HG03521 (cell line): ENCODE results near the gene SLC44A4.
"Not testable (repeated sequence)": the region's sequence is repeated elsewhere in the genome, so short reads cannot be mapped to it uniquely, and the experiment has no call there.

Source experiments
- ATAC-seq: cut with Tn5 transposase; IDR thresholded peaks from one replicate; pipeline ENCODE4 v1.9.1; 2021; ENCODE audit warnings: mild to moderate bottlenecking, moderate library complexity; ENCODE audit not compliant: unreplicated experiment

SLC44A4 gene

GRCh38 chr6:31830886-31831335 lies 47.9 kb downstream of the SLC44A4 start:
- ATAC-seq: no peak

GRCh38 chr6:31829633-31830283 lies 49.0 kb downstream of the SLC44A4 start:
- ATAC-seq: no peak

- ATAC-seq: peak; percentile 73
Measured at GRCh38 chr6:31827286-31828079, 51.3 kb downstream of the SLC44A4 start, which contains the start of gene HSPA1B. HSPA1B (plus strand) TSS chr6:31827738; CDS start chr6:31827951, 213 bp downstream.

GRCh38 chr6:31826793-31827285 lies 52.0 kb downstream of the SLC44A4 start:
- ATAC-seq: no peak

GRCh38 chr6:31825553-31825952 lies 53.2 kb downstream of the SLC44A4 start:
- no peak for ATAC-seq

GRCh38 chr6:31823592-31824196 lies 55.1 kb downstream of the SLC44A4 start:
- not testable (repeated sequence) for ATAC-seq

GRCh38 chr6:31822036-31822821 lies 56.6 kb downstream of the SLC44A4 start:
- ATAC-seq: peak; percentile 33

- peak; percentile 38 for ATAC-seq
Measured at GRCh38 chr6:31821301-31822035, 57.3 kb downstream of the SLC44A4 start.

GRCh38 chr6:31820399-31820798 lies 58.4 kb downstream of the SLC44A4 start:
- ATAC-seq: not testable (repeated sequence)

GRCh38 chr6:31819871-31820299 lies 58.9 kb downstream of the SLC44A4 start:
- ATAC-seq: no peak

GRCh38 chr6:31817929-31818511 lies 60.8 kb downstream of the SLC44A4 start:
- not testable (repeated sequence) for ATAC-seq

GRCh38 chr6:31817133-31817928 lies 61.5 kb downstream of the SLC44A4 start:
- ATAC-seq: not testable (repeated sequence)

GRCh38 chr6:31815025-31815838 lies 63.6 kb downstream of the SLC44A4 start, which contains the start of the genes HSPA1A and HSPA1L:
HSPA1A (plus strand) TSS chr6:31815543; CDS start chr6:31815757, 214 bp downstream.
HSPA1L (minus strand) TSS chr6:31815283; CDS start chr6:31811972, 3,311 bp downstream.
- peak; percentile 36 for ATAC-seq

- ATAC-seq: no peak
Measured at GRCh38 chr6:31814677-31815024, 64.1 kb downstream of the SLC44A4 start.

GRCh38 chr6:31813465-31813849 lies 65.3 kb downstream of the SLC44A4 start:
- no peak for ATAC-seq
